Measurements from ENCODE around the gene IQGAP3. TPM values are rescaled to one million over a fixed set of nuclear protein-coding genes. Genes with fewer than 3 reads are reported as not detected.
A peak's percentile ranks its signal among the peaks of the same experiment; 100 is the strongest.

IQGAP3 gene
- total and polyA plus RNA-seq, 2 of the 4 experiments (the other 2 are of a cell fraction), result 12.5 to 13.6 TPM

DNA sequence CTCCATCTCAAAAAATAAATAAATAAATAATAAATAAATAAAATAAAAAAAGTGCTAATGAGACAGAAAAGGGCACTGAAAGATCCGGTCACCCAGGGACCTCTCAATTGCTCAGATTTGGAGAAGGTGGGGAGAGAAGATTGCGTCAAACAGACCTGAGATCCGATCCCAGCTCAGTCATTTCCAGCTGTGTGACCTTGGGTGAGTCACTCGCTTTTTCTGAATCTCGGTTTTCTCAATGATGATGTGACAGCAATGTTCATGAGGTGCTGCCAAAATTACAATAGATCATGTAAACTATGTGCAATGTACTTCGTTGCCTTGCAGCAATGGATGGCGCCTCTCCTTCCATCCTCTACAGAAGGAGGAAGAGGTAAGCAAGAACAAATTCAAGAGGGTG, 60.7 kb downstream of the IQGAP3 start:
- Histone ChIP-seq H3K79me1 (ENCODE audit: low read depth in 1 of 2, low read length in 2 of 2) (peaks cover 0 to 7% of the 10 kb centered on the region in 2 experiments; a peak in 1 of 4 replicates), H4K5ac (ENCODE audit: low read depth, low read length) (no peak overlapping the region), H3K9ac (ENCODE audit: low read depth, low read length) (no peak overlapping the region), H3K4me2 (ENCODE audit: low read depth, low read length) (no peak overlapping the region), H2BK15ac (ENCODE audit: low read depth, low read length) (no peak overlapping the region), H2AFZ (replicated peaks; ENCODE audit: low read length, poor library complexity) (no peak overlapping the region), H3K4ac (ENCODE audit: low read depth, low read length) (peak overlapping the region; percentile 31; the same call in 1 of the 2 replicates), H3K9me3 (ENCODE audit: control insufficient read depth, insufficient read depth, low read length) (no peaks in the 10 kb centered on the region), H3K4me1 (ENCODE audit: control insufficient read depth, insufficient read depth, low read length) (peaks cover 24% of the 10 kb centered on the region), H3K4me3 (ENCODE audit: insufficient read depth, low read depth, low read length) (no peak overlapping the region), H3K23ac (ENCODE audit: low read depth, low read length) (no peak overlapping the region), H3K14ac (replicated peaks; ENCODE audit: low read depth, low read length) (0 out of 2 replicates have a peak overlapping the region, but pooled peaks have one; percentile 34), H2BK20ac (ENCODE audit: low read depth, low read length) (no peak overlapping the region), H2AK5ac (ENCODE audit: low read depth, low read length) (peak overlapping the region; percentile 7; the same call in 1 of the 2 replicates), H2BK5ac (ENCODE audit: low read depth, low read length, poor library complexity, severe bottlenecking) (no peak overlapping the region), H3K27ac (ENCODE audit: insufficient read depth, low read length) (no peak overlapping the region), H3K9me1 (ENCODE audit: insufficient read depth, low read length) (peaks cover 26% of the 10 kb centered on the region), H3K27me3 (ENCODE audit: control insufficient read depth, insufficient read depth, low read length) (no peaks in the 10 kb centered on the region), H2BK120ac (ENCODE audit: low read depth, low read length) (no peak overlapping the region), H2AK9ac (replicated peaks; ENCODE audit: low read depth, low read length, poor library complexity) (no peak overlapping the region), H4K8ac (ENCODE audit: low read depth in 2 of 2, low read length in 2 of 2) (no peak overlapping the region), H3K36me3 (ENCODE audit: control insufficient read depth, insufficient read depth, low read length) (no peaks in the 10 kb centered on the region), H4K91ac (ENCODE audit: insufficient read depth, low read depth, low read length) (no peak overlapping the region), H3K18ac (ENCODE audit: low read depth, low read length) (no peak overlapping the region), H3K56ac (ENCODE audit: extremely low read depth, insufficient read depth, low read length) (no peak overlapping the region), H4K20me1 (ENCODE audit: insufficient read depth, low read length) (no peaks in the 10 kb centered on the region)
- CTCF ChIA-PET, result no interaction called here
- no TSS peak for BruUV-seq (replicated peaks)
- POLR2A ChIA-PET (ENCODE audit: unreplicated experiment), result no interaction called here
- dilution Hi-C loops (cut with HindIII; ENCODE audit: low sequenced_read_pairs, unreplicated experiment) (no loop called here), intact Hi-C loops (cut with micrococcal nuclease) (no loop called here), in situ Hi-C loops (cut with MboI; ENCODE audit: low sequenced_read_pairs) (no loop called here)
- WGBS, 2 experiments (ENCODE audit: extremely low coverage in 2 of 2, insufficient read length in 1 of 2), result 100% methylated on average over 1 of the region's 7 CpGs; no CpG with 5 or more reads in 1 of the 2 experiments
- DNase-seq (peak; percentile 69), ATAC-seq (ENCODE audit: low read depth) (no peak)
- TF ChIP-seq CEBPB (IDR thresholded peaks at IDR 0.05; ENCODE audit: low read depth, low read length), result peak; percentile 56
- no peak for TF ChIP-seq MAZ (IDR thresholded peaks at IDR 0.05; ENCODE audit: borderline replicate concordance, low read depth, low read length)
- TF ChIP-seq SMC3 (IDR thresholded peaks at IDR 0.05; ENCODE audit: low read depth, low read length), result no peak
- 0 out of 2 replicates have a peak, but pooled peaks have one; percentile 16 for TF ChIP-seq FOS (IDR thresholded peaks at IDR 0.05; ENCODE audit: low read depth, low read length)
